BLaER1 treated with 17β-estradiol and CSF1 and Interleukin-3, amounts not matched to agents 10 nM and 100 nM (cell line): Measurements from ENCODE around the gene HDLBP.

Experiments
- H3K27ac ChIP-seq, 11 experiments: shearing (Covaris generic); formaldehyde crosslinking; 2 replicates each; pipeline ENCODE4 v1.8.1; 2022
- H3K27me3 ChIP-seq, 11 experiments: shearing (Covaris generic); formaldehyde crosslinking; 2 replicates each; pipeline ENCODE4 v1.8.1; 2022
- H3K36me3 ChIP-seq, 11 experiments: shearing (Covaris generic); formaldehyde crosslinking; 2 replicates each; pipeline ENCODE4 v1.8.1; 2022
- H3K4me1 ChIP-seq, 10 experiments: shearing (Covaris generic); formaldehyde crosslinking; 2 replicates each; pipeline ENCODE4 v1.8.1; 2022
- H3K4me2 ChIP-seq, 11 experiments: shearing (Covaris generic); formaldehyde crosslinking; 2 replicates each; pipeline ENCODE4 v1.8.1; 2022
- H3K4me3 ChIP-seq, 10 experiments: shearing (Covaris generic); formaldehyde crosslinking; 2 replicates each; pipeline ENCODE4 v1.8.1; 2022
- H3K9ac ChIP-seq, 11 experiments: shearing (Covaris generic); formaldehyde crosslinking; 2 replicates each; pipeline ENCODE4 v1.8.1; 2022
- H3K9me3 ChIP-seq, 11 experiments: shearing (Covaris generic); formaldehyde crosslinking; replicated peaks in 1 of 11; 2 replicates each; pipeline ENCODE4 v1.8.1; 2022
- H4K20me1 ChIP-seq, 11 experiments: shearing (Covaris generic); formaldehyde crosslinking; 2 replicates each; pipeline ENCODE4 v1.8.1; 2022
- Cebpa-rat ChIP-seq, 11 experiments: shearing (Covaris generic); IDR thresholded peaks; 2 replicates each; pipeline ENCODE4 v1.8.1; 2022

The HDLBP gene

DNA sequence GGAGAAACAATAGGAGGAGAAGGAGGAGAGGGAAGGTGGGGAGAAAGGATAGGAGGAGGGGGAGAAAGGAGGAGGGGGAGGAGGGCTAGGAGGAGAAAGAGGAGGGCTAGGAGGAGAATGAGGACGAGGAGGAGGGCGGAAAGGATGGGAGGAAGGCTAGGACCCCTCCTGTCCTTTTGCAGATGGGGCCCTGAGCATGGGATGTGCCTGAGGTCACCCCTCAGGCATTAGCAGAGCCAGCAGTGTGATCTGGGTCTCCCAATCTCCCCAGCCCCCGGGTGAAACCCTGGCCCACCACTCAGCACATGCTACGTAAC, 127.6 kb downstream of the HDLBP start:
- Histone ChIP-seq H3K9me3 (no peaks in the 10 kb centered on the region), H3K9ac (no peak overlapping the region), H3K27ac (no peak overlapping the region), H3K4me3 (no peak overlapping the region), H3K4me1 (peaks cover 0 to 21% (median 14%) of the 10 kb centered on the region in 10 experiments; a peak in 13 of 20 replicates), H3K36me3 (peaks cover 6 to 19% (median 9%) of the 10 kb centered on the region in 11 experiments; a peak in 18 of 22 replicates), H4K20me1 (peaks cover 0 to 8% (median 0%) of the 10 kb centered on the region in 11 experiments; a peak in 1 of 22 replicates), H3K4me2 (peak overlapping the region in 7 of 11 experiments; percentile 11 to 48 (median 43); a peak in 7 of 22 replicates), H3K27me3 (no peaks in the 10 kb centered on the region)
- no peak for TF ChIP-seq Cebpa-rat (IDR thresholded peaks at IDR 0.05)

DNA sequence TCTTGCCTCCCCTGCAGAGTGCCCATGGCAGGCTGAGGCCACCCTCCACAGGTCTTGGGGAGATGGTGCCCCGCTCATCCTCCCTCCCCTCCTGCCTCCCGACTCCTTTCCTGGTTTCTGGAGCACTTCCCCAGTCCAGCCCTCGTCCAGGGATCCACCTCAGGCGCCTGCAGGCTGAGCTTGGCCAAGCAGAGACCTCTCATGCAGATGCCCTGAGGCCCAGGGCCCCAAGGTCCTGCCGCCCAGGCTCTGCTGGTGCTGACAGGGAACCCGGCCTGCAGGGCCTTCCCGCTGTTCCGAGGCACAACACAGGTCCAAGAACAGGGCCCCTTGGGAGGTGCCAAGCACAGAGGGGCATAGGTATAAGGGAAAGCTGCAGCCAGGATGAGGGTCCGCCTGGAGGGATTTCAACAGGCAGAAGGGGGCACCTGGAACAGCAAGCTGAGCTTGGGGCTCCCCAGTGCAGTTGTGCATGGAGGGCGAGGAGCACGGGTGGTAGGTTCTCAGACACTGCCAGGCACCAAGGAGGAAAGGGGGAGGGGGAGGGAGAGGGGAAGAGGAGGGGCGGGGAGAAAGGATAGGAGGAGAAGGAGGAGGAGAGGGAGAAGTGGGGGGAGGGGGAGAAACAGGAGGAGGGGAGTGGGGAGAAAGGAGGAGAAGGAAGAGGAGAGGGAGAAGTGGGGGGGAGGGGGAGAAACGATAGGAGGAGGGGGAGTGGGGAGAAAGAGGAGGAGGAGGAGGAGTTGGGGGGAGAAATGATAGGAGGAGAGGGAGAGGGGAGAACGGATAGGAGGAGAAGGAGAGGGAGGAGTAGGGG, 128.2 kb downstream of the HDLBP start:
- no peak for TF ChIP-seq Cebpa-rat (IDR thresholded peaks at IDR 0.05)
- Histone ChIP-seq H3K4me3 (no peak overlapping the region), H3K9ac (no peak overlapping the region), H3K4me2 (peak overlapping the region in 7 of 11 experiments; percentile 16 to 44 (median 25); a peak in 9 of 22 replicates), H3K4me1 (peaks cover 0 to 21% (median 14%) of the 10 kb centered on the region in 10 experiments; a peak in 13 of 20 replicates), H4K20me1 (peaks cover 0 to 12% (median 0%) of the 10 kb centered on the region in 11 experiments; a peak in 2 of 22 replicates), H3K9me3 (no peaks in the 10 kb centered on the region), H3K36me3 (peaks cover 11 to 25% (median 14%) of the 10 kb centered on the region in 11 experiments; a peak in 19 of 22 replicates), H3K27ac (no peak overlapping the region), H3K27me3 (no peaks in the 10 kb centered on the region)

DNA sequence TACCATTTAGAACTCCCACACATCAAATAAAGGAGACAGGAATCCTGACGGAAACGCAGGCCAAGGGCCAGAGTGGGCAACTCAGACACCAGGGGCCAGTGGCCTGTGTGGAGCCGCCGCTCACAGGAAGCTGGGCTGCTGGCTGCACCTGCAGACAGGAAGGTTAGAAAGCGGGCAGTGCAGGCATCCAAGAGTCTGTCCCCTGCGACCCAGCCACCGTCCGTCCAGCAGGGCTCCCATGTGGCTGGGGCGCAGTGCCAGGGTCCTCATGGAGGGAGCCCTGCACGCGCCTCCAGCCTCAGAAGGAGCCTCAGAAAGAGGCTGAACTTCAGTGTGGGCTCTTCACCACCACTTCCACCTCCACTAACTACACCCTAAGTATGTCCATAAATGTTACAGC, 129.5 kb downstream of the HDLBP start:
- Histone ChIP-seq H3K9me3 (no peaks in the 10 kb centered on the region), H4K20me1 (peaks cover 0 to 20% (median 0%) of the 10 kb centered on the region in 11 experiments; a peak in 3 of 22 replicates), H3K27ac (no peak overlapping the region), H3K4me3 (no peak overlapping the region), H3K27me3 (no peaks in the 10 kb centered on the region), H3K36me3 (peaks cover 11 to 38% (median 22%) of the 10 kb centered on the region in 11 experiments; a peak in 19 of 22 replicates), H3K4me2 (no peak overlapping the region), H3K9ac (no peak overlapping the region), H3K4me1 (peaks cover 0 to 21% (median 14%) of the 10 kb centered on the region in 10 experiments; a peak in 13 of 20 replicates)
- no peak for TF ChIP-seq Cebpa-rat (IDR thresholded peaks at IDR 0.05)

DNA sequence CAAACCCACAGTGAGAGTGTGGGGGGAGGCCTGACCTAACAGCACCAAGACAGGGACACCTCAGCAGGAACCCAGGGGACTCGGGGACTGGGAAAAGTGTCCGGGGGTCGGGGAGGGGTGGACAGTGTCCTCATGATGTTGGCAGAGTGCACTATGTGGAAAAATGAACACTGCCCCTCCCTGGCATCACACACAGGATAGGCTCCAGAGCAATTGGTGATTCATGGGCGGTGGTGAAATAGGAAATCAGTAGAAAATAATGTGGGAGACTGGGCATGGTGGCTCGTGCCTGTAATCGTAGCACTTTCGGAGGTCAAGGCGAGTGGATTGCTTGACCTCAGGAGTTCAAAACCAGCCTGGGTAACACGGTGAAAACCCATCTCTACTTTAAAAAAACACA, 130.6 kb downstream of the HDLBP start:
- H3K27me3 ChIP-seq: no peaks in the 10 kb centered on the region
- H3K27ac ChIP-seq: no peak overlapping the region
- H4K20me1 ChIP-seq: peaks cover 0 to 19% (median 0%) of the 10 kb centered on the region in 11 experiments; a peak in 3 of 22 replicates
- H3K9me3 ChIP-seq: no peaks in the 10 kb centered on the region
- peaks cover 0 to 21% (median 14%) of the 10 kb centered on the region in 10 experiments; a peak in 13 of 20 replicates for H3K4me1 ChIP-seq
- H3K4me3 ChIP-seq: no peak overlapping the region
- H3K9ac ChIP-seq: no peak overlapping the region
- no peak for TF ChIP-seq Cebpa-rat (IDR thresholded peaks at IDR 0.05)
- H3K4me2 ChIP-seq: no peak overlapping the region
- peaks cover 16 to 48% (median 31%) of the 10 kb centered on the region in 11 experiments; a peak in 19 of 22 replicates for H3K36me3 ChIP-seq

DNA sequence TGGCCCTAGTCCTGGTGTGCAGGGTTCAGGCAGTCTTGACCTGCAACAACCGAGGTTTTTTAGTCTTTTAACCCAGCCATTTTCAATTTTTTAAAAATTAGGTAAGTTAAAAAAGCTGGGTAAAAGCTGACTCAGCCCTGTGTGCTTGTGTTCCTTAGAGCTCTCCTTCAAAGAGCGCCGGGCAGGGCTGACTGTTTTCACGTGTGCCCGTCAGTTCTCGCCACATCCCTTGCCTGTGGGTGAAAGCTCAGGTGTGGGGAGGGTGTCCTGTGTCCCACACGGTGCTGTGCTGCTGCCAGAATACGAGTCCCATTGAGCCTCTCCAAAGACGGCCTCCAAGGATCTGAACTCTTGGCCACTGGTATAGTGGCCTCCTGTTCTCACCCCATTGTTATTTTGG, 132.3 kb downstream of the HDLBP start:
- H3K27me3 ChIP-seq: no peaks in the 10 kb centered on the region
- no peak overlapping the region for H3K4me2 ChIP-seq
- no peaks in the 10 kb centered on the region for H3K9me3 ChIP-seq
- no peak for TF ChIP-seq Cebpa-rat (IDR thresholded peaks at IDR 0.05)
- no peak overlapping the region for H3K4me3 ChIP-seq
- H3K4me1 ChIP-seq: peaks cover 0 to 14% (median 8%) of the 10 kb centered on the region in 10 experiments; a peak in 13 of 20 replicates
- peaks cover 0 to 19% (median 0%) of the 10 kb centered on the region in 11 experiments; a peak in 4 of 22 replicates for H4K20me1 ChIP-seq
- H3K27ac ChIP-seq: no peak overlapping the region
- H3K9ac ChIP-seq: no peak overlapping the region
- H3K36me3 ChIP-seq: peaks cover 22 to 65% (median 43%) of the 10 kb centered on the region in 11 experiments; a peak in 20 of 22 replicates

GRCh38 chr2:241182531-241183133, 132.8 kb downstream of the HDLBP start:
- TF ChIP-seq Cebpa-rat (IDR thresholded peaks at IDR 0.05): no peak
- H3K27ac ChIP-seq: no peak overlapping the region
- H3K4me2 ChIP-seq: no peak overlapping the region
- H3K9ac ChIP-seq: no peak overlapping the region
- peaks cover 0 to 10% (median 6%) of the 10 kb centered on the region in 10 experiments; a peak in 9 of 20 replicates for H3K4me1 ChIP-seq
- H4K20me1 ChIP-seq: peaks cover 0 to 20% (median 0%) of the 10 kb centered on the region in 11 experiments; a peak in 5 of 22 replicates
- H3K4me3 ChIP-seq: no peak overlapping the region
- no peaks in the 10 kb centered on the region for H3K9me3 ChIP-seq
- peaks cover 28 to 71% (median 48%) of the 10 kb centered on the region in 11 experiments; a peak in 21 of 22 replicates for H3K36me3 ChIP-seq
- no peaks in the 10 kb centered on the region for H3K27me3 ChIP-seq

DNA sequence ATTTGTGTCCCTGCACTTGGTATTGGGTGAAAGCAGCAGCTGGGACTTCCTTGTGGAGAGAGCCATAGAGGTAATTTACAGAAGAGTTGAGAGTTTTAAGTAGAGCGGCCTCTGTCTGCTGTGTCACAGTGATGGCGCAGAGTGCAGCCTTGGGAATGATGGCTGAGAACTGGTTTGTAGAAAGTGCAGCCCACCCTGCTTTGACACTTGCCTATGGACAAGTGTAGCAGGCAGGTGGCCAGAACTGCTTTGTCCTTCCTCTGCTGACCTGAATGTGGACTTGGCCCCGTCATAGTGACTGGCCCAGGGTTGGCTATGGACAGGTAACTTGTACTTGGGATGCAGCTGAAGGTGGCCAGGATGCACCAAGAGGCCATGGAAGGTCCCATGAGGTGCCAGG, 133.3 kb downstream of the HDLBP start:
- Histone ChIP-seq H3K4me3 (no peak overlapping the region), H4K20me1 (peaks cover 0 to 22% (median 0%) of the 10 kb centered on the region in 11 experiments; a peak in 5 of 22 replicates), H3K4me1 (peaks cover 0 to 7% (median 3%) of the 10 kb centered on the region in 10 experiments; a peak in 8 of 20 replicates), H3K27me3 (no peaks in the 10 kb centered on the region), H3K4me2 (no peak overlapping the region), H3K9me3 (no peaks in the 10 kb centered on the region), H3K36me3 (peaks cover 31 to 76% (median 51%) of the 10 kb centered on the region in 11 experiments; a peak in 21 of 22 replicates), H3K9ac (no peak overlapping the region), H3K27ac (no peak overlapping the region)
- no peak for TF ChIP-seq Cebpa-rat (IDR thresholded peaks at IDR 0.05)

- Histone ChIP-seq H3K9me3 (no peaks in the 10 kb centered on the region), H3K4me2 (no peak overlapping the region), H3K9ac (no peak overlapping the region), H3K27me3 (no peaks in the 10 kb centered on the region), H4K20me1 (peaks cover 0 to 22% (median 0%) of the 10 kb centered on the region in 11 experiments; a peak in 5 of 22 replicates), H3K36me3 (peaks cover 45 to 92% (median 65%) of the 10 kb centered on the region in 11 experiments), H3K27ac (no peak overlapping the region), H3K4me1 (no peaks in the 10 kb centered on the region), H3K4me3 (no peak overlapping the region)
- TF ChIP-seq Cebpa-rat (IDR thresholded peaks at IDR 0.05): no peak
Observed at GRCh38 chr2:241180495-241180894, 135.0 kb downstream of the HDLBP start.

DNA sequence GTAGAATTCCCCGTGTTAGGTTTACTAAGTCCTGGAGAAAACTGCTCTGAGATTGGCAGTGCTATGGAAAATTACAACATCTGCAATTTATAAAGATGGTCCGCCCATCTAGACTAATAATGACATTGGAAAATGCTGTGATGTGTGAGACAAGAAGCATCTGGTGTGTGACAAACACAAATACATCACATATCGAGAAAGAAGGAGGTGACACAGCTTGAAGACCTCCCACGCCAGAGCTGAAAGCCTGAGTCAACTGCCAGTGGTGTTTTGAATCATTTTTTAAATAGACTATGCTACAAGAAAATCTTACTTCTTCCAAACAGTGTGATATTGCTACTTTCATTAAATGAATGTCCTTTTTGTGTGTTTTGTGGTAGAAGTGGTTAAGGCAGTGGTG, 135.6 kb downstream of the HDLBP start:
- Histone ChIP-seq H3K4me1 (no peaks in the 10 kb centered on the region), H3K9me3 (no peaks in the 10 kb centered on the region), H3K9ac (no peak overlapping the region), H3K27ac (no peak overlapping the region), H3K27me3 (no peaks in the 10 kb centered on the region), H3K4me3 (no peak overlapping the region), H3K4me2 (no peak overlapping the region), H3K36me3 (peaks cover 49 to 98% (median 70%) of the 10 kb centered on the region in 11 experiments), H4K20me1 (peaks cover 0 to 22% (median 0%) of the 10 kb centered on the region in 11 experiments; a peak in 5 of 22 replicates)
- no peak for TF ChIP-seq Cebpa-rat (IDR thresholded peaks at IDR 0.05)
